B cell (primary cell): ENCODE results near the gene CAPN5. TPM values are rescaled to one million over a fixed set of nuclear protein-coding genes. Genes with fewer than 3 reads are reported as not detected.

Source experiments
- ATAC-seq: fragments of 200-7000 bp; cut with Tn5 transposase; one replicate; pipeline ENCODE4 v1.10.0; 2021; ENCODE audit warnings: low read depth, mild to moderate bottlenecking, moderate number of reproducible peaks, moderate library complexity
- CTCF ChIA-PET: fragments of 350-600 bp; sonication (Branson Sonifier 250); formaldehyde crosslinking; loops from one replicate; lab custom pipeline; 2021; ENCODE audit warnings: antibody characterized with exemption, inconsistent platforms; lab: Charles Lee
- POLR2A ChIA-PET: fragments of 350-600 bp; sonication (Branson Sonifier 250); formaldehyde crosslinking; loops from one replicate; lab custom pipeline; 2021; ENCODE audit warnings: antibody characterized with exemption; lab: Charles Lee
- DNase-seq: peaks from one replicate; pipeline ENCODE4 v3.0.0; 2013
- H2AFZ ChIP-seq: 2 replicates; pipeline ENCODE4 v1.6.1; 2012; ENCODE audit warnings: mild to moderate bottlenecking, low read depth, low read length; ENCODE audit not compliant: insufficient read depth, poor library complexity, severe bottlenecking
- H3K27ac ChIP-seq, 2 donors: 1 replicate in 1 of 2; 2 replicates in 1 of 2; pipeline ENCODE4 v1.5.1; 2012 to 2013; ENCODE audit warnings: low read length in 2 of 2, mild to moderate bottlenecking in 2 of 2, moderate library complexity in 1 of 2
- H3K27me3 ChIP-seq, 4 experiments: fragments of 200-600 bp in 1 of 4; sonication (generic) in 1 of 4; replicated peaks in 1 of 4; 1 replicate in 2 of 4; 2 replicates in 2 of 4; pipeline versions ENCODE4 v1.6.1 to v1.7.0; 2013 to 2016; ENCODE audit warnings: low read length in 3 of 4, mild to moderate bottlenecking in 2 of 4, mixed read lengths in 1 of 4, moderate library complexity in 1 of 4; ENCODE audit not compliant: insufficient read depth in 4 of 4, control insufficient read depth in 3 of 4; ENCODE audit errors: control extremely low read depth in 1 of 4
- H3K36me3 ChIP-seq, 2 experiments: replicated peaks in 1 of 2; 1 replicate in 1 of 2; 2 replicates in 1 of 2; pipeline versions ENCODE4 v1.6.1 to v1.7.1; 2013; ENCODE audit warnings: low read length in 1 of 2; ENCODE audit not compliant: insufficient read depth in 2 of 2, control insufficient read depth in 1 of 2; ENCODE audit errors: control extremely low read depth in 1 of 2, extremely low read depth in 1 of 2
- H3K4me1 ChIP-seq, 2 donors: fragments of 200-600 bp in 1 of 2; sonication (generic) in 1 of 2; 1 replicate in 1 of 2; 2 replicates in 1 of 2; pipeline versions ENCODE4 v1.5.1 to v1.6.1; 2013 to 2017; ENCODE audit warnings: low read length in 2 of 2; ENCODE audit not compliant: control insufficient read depth in 2 of 2, insufficient read depth in 2 of 2
- H3K4me2 ChIP-seq: replicated peaks from 2 replicates; pipeline ENCODE3; 2012; ENCODE audit warnings: mild to moderate bottlenecking, low read depth, low read length; ENCODE audit not compliant: poor library complexity, severe bottlenecking
- H3K4me3 ChIP-seq, 5 experiments: fragments of 200-600 bp in 1 of 5; sonication (generic) in 1 of 5; 1 replicate in 3 of 5; 2 replicates in 2 of 5; pipeline versions ENCODE4 v1.5.1 to v1.7.0; 2011 to 2016; ENCODE audit warnings: low read length in 4 of 5, mild to moderate bottlenecking in 4 of 5, low read depth in 2 of 5, control low read depth in 1 of 5, moderate library complexity in 1 of 5; ENCODE audit not compliant: insufficient read depth in 1 of 5; ENCODE audit errors: control extremely low read depth in 1 of 5, extremely low read depth in 1 of 5
- H3K79me2 ChIP-seq: fragments of 200-600 bp; sonication (generic); one replicate; pipeline ENCODE4 v1.6.0; 2016; ENCODE audit warnings: low read length; ENCODE audit not compliant: control insufficient read depth, insufficient read depth
- H3K9ac ChIP-seq: fragments of 200-600 bp; sonication (generic); 2 replicates; pipeline ENCODE4 v1.6.1; 2017; ENCODE audit warnings: mild to moderate bottlenecking, low read length, moderate library complexity
- H3K9me3 ChIP-seq, 3 donors: one replicate each; pipeline versions ENCODE4 v1.6.1 to v1.7.1; 2013; ENCODE audit warnings: low read length in 2 of 3; ENCODE audit not compliant: control insufficient read depth in 2 of 3, insufficient read depth in 1 of 3; ENCODE audit errors: control extremely low read depth in 1 of 3
- H4K20me1 ChIP-seq: 2 replicates; pipeline ENCODE4 v1.6.0; 2012; ENCODE audit warnings: mild to moderate bottlenecking, low read length; ENCODE audit not compliant: insufficient read depth, control insufficient read depth, poor library complexity, severe bottlenecking
- H3K27ac Mint-ChIP-seq: one replicate; pipeline ENCODE4 v1.8.0; 2021; ENCODE audit warnings: mixed read lengths
- H3K27me3 Mint-ChIP-seq: one replicate; pipeline ENCODE4 v1.8.0; 2021; ENCODE audit warnings: mixed read lengths
- H3K4me1 Mint-ChIP-seq: one replicate; pipeline ENCODE4 v1.8.0; 2021; ENCODE audit warnings: mixed read lengths
- H3K4me3 Mint-ChIP-seq: one replicate; pipeline ENCODE4 v1.8.0; 2021; ENCODE audit warnings: mixed read lengths
- H3K9me3 Mint-ChIP-seq: one replicate; pipeline ENCODE4 v1.8.0; 2022; ENCODE audit warnings: mixed read lengths; ENCODE audit not compliant: insufficient read depth
- EZH2 ChIP-seq: IDR thresholded peaks from 2 replicates; pipeline ENCODE4 v1.6.1; 2012; ENCODE audit warnings: borderline replicate concordance, low read depth, mild to moderate bottlenecking, moderate library complexity, low read length; ENCODE audit not compliant: insufficient read depth, poor library complexity, severe bottlenecking
- WGBS: methylation state at CpG from one replicate; pipeline ENCODE4 v1.1.5; 2013; ENCODE audit warnings: missing lambda C conversion rate; ENCODE audit not compliant: insufficient coverage; 5-methylcytosine and 5-hydroxymethylcytosine counted together
- intact Hi-C: fragments of 100-400 bp; cut with micrococcal nuclease; formaldehyde crosslinking; loops from one replicate; pipeline ENCODE4 v1.10.0; 2022
- polyA plus RNA-seq: library from polyadenylated mRNA; depleted of rRNA; stranded (reverse); fragments of >200 nt; gene quantifications from 2 replicates; pipeline ENCODE4 v1.2.3, GENCODE V29; 2012
- total RNA-seq, 2 donors: library from RNA; stranded (reverse); fragments of 120-200 nt in 1 of 2; gene quantifications; 1 replicate in 1 of 2; 2 replicates in 1 of 2; pipeline versions ENCODE4 v1.2.3 to v1.2.4, GENCODE V29; 2013 to 2022
- TF ChIP-seq, protein P1 (sequence below): fragments of 200-600 bp; IDR thresholded peaks from one replicate; pipeline ENCODE4 v1.8.0; 2022; ENCODE audit warnings: antibody characterized with exemption, mild to moderate bottlenecking

CAPN5 gene
- total and polyA plus RNA-seq, 2 donors (not counting 1 experiment from before 2014, with no cell fraction given): 0.74 to 0.78 TPM

GRCh38 chr11:77117492-77117891 is 50.7 kb downstream of the CAPN5 start:
- H3K9ac ChIP-seq: no peak overlapping the region
- H3K4me1 ChIP-seq: no peaks in the 10 kb centered on the region
- ChIA-PET CTCF (interaction anchor here (1.4 kb wide), 1 partner anchor 9 kb away, joined by 5 read pairs; no protein-coding TSS in a partner anchor), POLR2A (no interaction called here)
- no peak for DNase-seq
- Mint-ChIP-seq H3K27me3 (no peaks in the 10 kb centered on the region), H3K4me1 (no peaks in the 10 kb centered on the region), H3K4me3 (no peak overlapping the region), H3K27ac (no peak overlapping the region), H3K9me3 (no peaks in the 10 kb centered on the region)
- intact Hi-C loops: no loop called here
- H3K27me3 ChIP-seq: no peaks in the 10 kb centered on the region
- no peak overlapping the region for H2AFZ ChIP-seq
- 95% methylated on average over 4 of the region's 7 CpGs for WGBS
- no peaks in the 10 kb centered on the region for H3K36me3 ChIP-seq
- no peak for ATAC-seq
- no peaks in the 10 kb centered on the region for H3K79me2 ChIP-seq
- H3K4me3 ChIP-seq: no peak overlapping the region
- no peaks in the 10 kb centered on the region for H3K9me3 ChIP-seq
- H3K27ac ChIP-seq: no peak overlapping the region
- TF ChIP-seq EZH2: no peak
- TF ChIP-seq, protein P1, sequence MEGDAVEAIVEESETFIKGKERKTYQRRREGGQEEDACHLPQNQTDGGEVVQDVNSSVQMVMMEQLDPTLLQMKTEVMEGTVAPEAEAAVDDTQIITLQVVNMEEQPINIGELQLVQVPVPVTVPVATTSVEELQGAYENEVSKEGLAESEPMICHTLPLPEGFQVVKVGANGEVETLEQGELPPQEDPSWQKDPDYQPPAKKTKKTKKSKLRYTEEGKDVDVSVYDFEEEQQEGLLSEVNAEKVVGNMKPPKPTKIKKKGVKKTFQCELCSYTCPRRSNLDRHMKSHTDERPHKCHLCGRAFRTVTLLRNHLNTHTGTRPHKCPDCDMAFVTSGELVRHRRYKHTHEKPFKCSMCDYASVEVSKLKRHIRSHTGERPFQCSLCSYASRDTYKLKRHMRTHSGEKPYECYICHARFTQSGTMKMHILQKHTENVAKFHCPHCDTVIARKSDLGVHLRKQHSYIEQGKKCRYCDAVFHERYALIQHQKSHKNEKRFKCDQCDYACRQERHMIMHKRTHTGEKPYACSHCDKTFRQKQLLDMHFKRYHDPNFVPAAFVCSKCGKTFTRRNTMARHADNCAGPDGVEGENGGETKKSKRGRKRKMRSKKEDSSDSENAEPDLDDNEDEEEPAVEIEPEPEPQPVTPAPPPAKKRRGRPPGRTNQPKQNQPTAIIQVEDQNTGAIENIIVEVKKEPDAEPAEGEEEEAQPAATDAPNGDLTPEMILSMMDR: no peak
- no peaks in the 10 kb centered on the region for H4K20me1 ChIP-seq
- H3K4me2 ChIP-seq: no peak overlapping the region

DNA sequence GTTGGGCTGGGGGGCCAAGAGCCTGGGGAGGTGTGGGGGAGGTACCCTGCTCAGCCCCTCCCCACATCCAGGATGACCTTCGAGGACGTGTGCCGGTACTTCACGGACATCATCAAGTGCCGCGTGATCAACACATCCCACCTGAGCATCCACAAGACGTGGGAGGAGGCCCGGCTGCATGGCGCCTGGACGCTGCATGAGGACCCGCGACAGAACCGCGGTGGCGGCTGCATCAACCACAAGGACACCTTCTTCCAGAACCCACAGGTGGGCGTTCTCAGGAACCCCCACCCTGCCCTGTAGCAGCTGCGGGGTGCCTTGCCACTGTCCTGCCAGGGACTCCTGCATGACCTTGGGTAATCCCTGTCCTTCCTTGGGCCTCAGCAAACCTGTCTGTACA is 51.3 kb downstream of the CAPN5 start:
- H3K4me1 ChIP-seq: no peaks in the 10 kb centered on the region
- no peak overlapping the region for H3K4me3 ChIP-seq
- no peak overlapping the region for H3K27ac ChIP-seq
- no peaks in the 10 kb centered on the region for H3K9me3 ChIP-seq
- H3K9me3 Mint-ChIP-seq: no peaks in the 10 kb centered on the region
- H3K79me2 ChIP-seq: no peaks in the 10 kb centered on the region
- H3K9ac ChIP-seq: no peak overlapping the region
- no peak overlapping the region for H3K4me3 Mint-ChIP-seq
- DNase-seq (no peak), ATAC-seq (no peak)
- H3K27ac Mint-ChIP-seq: no peak overlapping the region
- H3K36me3 ChIP-seq: no peaks in the 10 kb centered on the region
- CTCF ChIA-PET: no interaction called here
- no peaks in the 10 kb centered on the region for H4K20me1 ChIP-seq
- intact Hi-C loops: no loop called here
- TF ChIP-seq EZH2: no peak
- TF ChIP-seq, protein P1: no peak
- H3K27me3 Mint-ChIP-seq: no peaks in the 10 kb centered on the region
- no peak overlapping the region for H2AFZ ChIP-seq
- WGBS: 90% methylated on average over 16 of the region's 17 CpGs
- H3K27me3 ChIP-seq: no peaks in the 10 kb centered on the region
- no peak overlapping the region for H3K4me2 ChIP-seq
- POLR2A ChIA-PET: no interaction called here
- no peaks in the 10 kb centered on the region for H3K4me1 Mint-ChIP-seq
